Kidney capillary endothelial cell (primary cell): Measurements from ENCODE around the gene CCNY.
"Not testable (repeated sequence)": the region's sequence is repeated elsewhere in the genome, so short reads cannot be mapped to it uniquely, and the experiment has no call there.

Source experiments
- DNase-seq: peaks from one replicate; pipeline ENCODE4 v3.0.0-alpha.2; 2018; ENCODE audit warnings: low spot score

Gene CCNY

GRCh38 chr10:35336084-35336831 lies at the start of gene CCNY:
Gene CCNY (plus strand): TSS chr10:35336509. CDS start chr10:35337054, 545 bp downstream.
- peak; percentile 44 for DNase-seq

GRCh38 chr10:35289198-35289597 lies 47.1 kb upstream of the CCNY start:
- DNase-seq, result no peak

GRCh38 chr10:35294506-35294905 lies 41.8 kb upstream of the CCNY start:
- DNase-seq, result no peak

GRCh38 chr10:35299016-35299415 lies 37.3 kb upstream of the CCNY start:
- DNase-seq, result no peak

GRCh38 chr10:35300063-35300699 lies 36.1 kb upstream of the CCNY start:
- no peak for DNase-seq

GRCh38 chr10:35304649-35305048 lies 31.7 kb upstream of the CCNY start:
- DNase-seq, result no peak

GRCh38 chr10:35306852-35307251 lies 29.5 kb upstream of the CCNY start:
- DNase-seq, result no peak

- DNase-seq, result no peak
Observed at GRCh38 chr10:35307297-35307696, 29.0 kb upstream of the CCNY start.

- DNase-seq, result no peak
Observed at GRCh38 chr10:35308809-35309208, 27.5 kb upstream of the CCNY start.

GRCh38 chr10:35314142-35314541 lies 22.2 kb upstream of the CCNY start:
- not testable (repeated sequence) for DNase-seq

GRCh38 chr10:35315235-35315634 lies 21.1 kb upstream of the CCNY start:
- not testable (repeated sequence) for DNase-seq

- no peak for DNase-seq
Observed at GRCh38 chr10:35316218-35316967, 19.9 kb upstream of the CCNY start.

GRCh38 chr10:35318551-35318950 lies 17.8 kb upstream of the CCNY start:
- no peak for DNase-seq

- DNase-seq, result no peak
Observed at GRCh38 chr10:35320341-35320740, 16.0 kb upstream of the CCNY start.

GRCh38 chr10:35322636-35323035 lies 13.7 kb upstream of the CCNY start:
- no peak for DNase-seq

GRCh38 chr10:35324196-35324595 lies 12.1 kb upstream of the CCNY start:
- DNase-seq, result no peak

GRCh38 chr10:35326466-35327235 lies 9.7 kb upstream of the CCNY start:
- no peak for DNase-seq

- no peak for DNase-seq
Observed at GRCh38 chr10:35327790-35328403, 8.4 kb upstream of the CCNY start.

GRCh38 chr10:35328404-35329037 lies 7.8 kb upstream of the CCNY start:
- no peak for DNase-seq

- DNase-seq, result no peak
Observed at GRCh38 chr10:35329520-35329919, 6.8 kb upstream of the CCNY start.
